ENCODE data around the gene GPHA2.
A peak's percentile ranks its signal among the peaks of the same experiment; 100 is the strongest.
"Not testable (repeated sequence)": the region's sequence is repeated elsewhere in the genome, so short reads cannot be mapped to it uniquely, and the experiment has no call there.

The GPHA2 gene

GRCh38 chr11:64935359-64936081 is at the start of gene GPHA2:
GPHA2 (minus strand) TSS chr11:64935893; CDS start chr11:64935460, 433 bp downstream.
- TF ChIP-seq CTCF (IDR thresholded peaks at IDR 0.05), result no peak
- DNase-seq (ENCODE audit: low spot score), result no peak
- no peak within 1 kb of the TSS for H3K27ac ChIP-seq
- H3K4me3 ChIP-seq, result no peak within 1 kb of the TSS

GRCh38 chr11:64983339-64983738 is 47.6 kb upstream of the GPHA2 start:
- DNase-seq (ENCODE audit: low spot score); H3K27ac ChIP-seq: not testable (repeated sequence)

GRCh38 chr11:64976651-64977050 is 41.0 kb upstream of the GPHA2 start:
- no peak overlapping the region for H3K4me3 ChIP-seq
- no peak for TF ChIP-seq CTCF (IDR thresholded peaks at IDR 0.05)
- no peak overlapping the region for H3K27ac ChIP-seq
- no peak for DNase-seq (ENCODE audit: low spot score)

More at GRCh38 chr11:64983339-64983738, 47.6 kb upstream of the GPHA2 start:
- not testable (repeated sequence) for H3K4me3 ChIP-seq

GRCh38 chr11:64974124-64974523 is 38.4 kb upstream of the GPHA2 start:
- TF ChIP-seq CTCF (IDR thresholded peaks at IDR 0.05), result no peak
- no peak for DNase-seq (ENCODE audit: low spot score)
- Histone ChIP-seq H3K4me3 (no peak overlapping the region), H3K27ac (no peak overlapping the region)

GRCh38 chr11:64971421-64972233 is 35.9 kb upstream of the GPHA2 start, which contains the start of gene MAJIN:
MAJIN (minus strand) TSS chr11:64972108; CDS start chr11:64959405, 12,703 bp downstream.
- DNase-seq (ENCODE audit: low spot score), result no peak
- TF ChIP-seq CTCF (IDR thresholded peaks at IDR 0.05), result no peak
- no peak within 1 kb of the TSS for H3K27ac ChIP-seq
- peak within 1 kb of the TSS; percentile 58 for H3K4me3 ChIP-seq

GRCh38 chr11:64970731-64971151 is 35.0 kb upstream of the GPHA2 start:
- no peak overlapping the region for H3K4me3 ChIP-seq
- H3K27ac ChIP-seq, result no peak overlapping the region
- no peak for DNase-seq (ENCODE audit: low spot score)
- no peak for TF ChIP-seq CTCF (IDR thresholded peaks at IDR 0.05)

- no peak for TF ChIP-seq CTCF (IDR thresholded peaks at IDR 0.05)
- H3K27ac ChIP-seq, result no peak overlapping the region
- no peak for DNase-seq (ENCODE audit: low spot score)
- no peak overlapping the region for H3K4me3 ChIP-seq
These were observed 33.5 kb upstream of the GPHA2 start for GRCh38 chr11:64969209-64969608.
